WI38 (cell line): ENCODE measurements around the gene PPP1R3C.

ENCODE experiments used
- H3K4me3 ChIP-seq: 2 replicates; pipeline ENCODE4 v1.5.1; 2011; ENCODE audit warnings: low read depth, mild to moderate bottlenecking, control low read depth, low read length
- TF ChIP-seq, protein P1 (sequence below): IDR thresholded peaks from 2 replicates; pipeline ENCODE4 v1.5.1; 2012; ENCODE audit warnings: low read depth, mild to moderate bottlenecking, control low read depth, low read length

The PPP1R3C gene

GRCh38 chr10:91629715-91630549 is 2.9 kb downstream of the PPP1R3C start:
- peak overlapping the region; percentile 39 for H3K4me3 ChIP-seq
- TF ChIP-seq, protein P1, sequence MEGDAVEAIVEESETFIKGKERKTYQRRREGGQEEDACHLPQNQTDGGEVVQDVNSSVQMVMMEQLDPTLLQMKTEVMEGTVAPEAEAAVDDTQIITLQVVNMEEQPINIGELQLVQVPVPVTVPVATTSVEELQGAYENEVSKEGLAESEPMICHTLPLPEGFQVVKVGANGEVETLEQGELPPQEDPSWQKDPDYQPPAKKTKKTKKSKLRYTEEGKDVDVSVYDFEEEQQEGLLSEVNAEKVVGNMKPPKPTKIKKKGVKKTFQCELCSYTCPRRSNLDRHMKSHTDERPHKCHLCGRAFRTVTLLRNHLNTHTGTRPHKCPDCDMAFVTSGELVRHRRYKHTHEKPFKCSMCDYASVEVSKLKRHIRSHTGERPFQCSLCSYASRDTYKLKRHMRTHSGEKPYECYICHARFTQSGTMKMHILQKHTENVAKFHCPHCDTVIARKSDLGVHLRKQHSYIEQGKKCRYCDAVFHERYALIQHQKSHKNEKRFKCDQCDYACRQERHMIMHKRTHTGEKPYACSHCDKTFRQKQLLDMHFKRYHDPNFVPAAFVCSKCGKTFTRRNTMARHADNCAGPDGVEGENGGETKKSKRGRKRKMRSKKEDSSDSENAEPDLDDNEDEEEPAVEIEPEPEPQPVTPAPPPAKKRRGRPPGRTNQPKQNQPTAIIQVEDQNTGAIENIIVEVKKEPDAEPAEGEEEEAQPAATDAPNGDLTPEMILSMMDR: no peak

DNA sequence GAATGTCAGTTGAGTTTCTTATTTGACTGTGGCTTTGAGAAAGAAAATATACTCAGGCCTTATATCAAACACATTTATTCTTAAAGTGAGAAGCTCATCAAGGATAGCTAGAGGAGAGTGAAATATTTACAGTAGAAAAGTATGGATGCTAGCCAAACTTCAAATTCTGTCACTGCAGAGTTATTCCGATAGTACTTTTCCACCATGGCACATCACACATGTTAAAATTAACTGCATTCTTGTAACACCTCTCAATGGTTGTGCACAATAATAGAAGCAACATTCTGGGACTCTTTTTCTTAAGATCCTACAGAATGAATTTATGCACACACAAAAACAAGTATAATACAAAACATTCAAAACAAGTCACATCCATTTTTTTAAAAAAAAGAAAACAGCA is 4.5 kb downstream of the PPP1R3C start:
- no peak overlapping the region for H3K4me3 ChIP-seq

GRCh38 chr10:91627344-91628102 is 5.3 kb downstream of the PPP1R3C start:
- no peak overlapping the region for H3K4me3 ChIP-seq
- TF ChIP-seq, protein P1: no peak

More for the DNA sequence above, 4.5 kb downstream of the PPP1R3C start:
- TF ChIP-seq, protein P1: no peak

DNA sequence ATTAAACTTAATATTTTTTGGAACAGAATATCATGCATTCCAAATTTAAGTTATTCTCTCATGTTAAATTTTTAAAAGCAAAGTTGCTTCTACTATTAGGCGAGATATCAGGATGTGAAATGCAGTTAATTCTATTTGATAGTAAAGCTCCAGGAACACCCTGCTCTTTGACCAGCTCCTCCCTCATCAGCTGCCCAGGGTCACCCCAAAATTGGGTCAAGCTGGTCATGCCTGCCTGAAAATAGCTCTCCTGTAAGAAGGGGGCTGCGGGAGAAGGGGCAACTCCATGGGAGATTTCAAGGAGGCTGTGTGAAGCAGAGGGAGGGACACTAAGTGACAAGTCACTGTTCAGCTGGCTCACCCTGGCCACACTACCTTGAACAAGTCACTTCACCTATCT is 5.9 kb downstream of the PPP1R3C start:
- H3K4me3 ChIP-seq: no peak overlapping the region
- TF ChIP-seq, protein P1: no peak

GRCh38 chr10:91624633-91625032 is 8.2 kb downstream of the PPP1R3C start:
- no peak overlapping the region for H3K4me3 ChIP-seq
- TF ChIP-seq, protein P1: no peak

DNA sequence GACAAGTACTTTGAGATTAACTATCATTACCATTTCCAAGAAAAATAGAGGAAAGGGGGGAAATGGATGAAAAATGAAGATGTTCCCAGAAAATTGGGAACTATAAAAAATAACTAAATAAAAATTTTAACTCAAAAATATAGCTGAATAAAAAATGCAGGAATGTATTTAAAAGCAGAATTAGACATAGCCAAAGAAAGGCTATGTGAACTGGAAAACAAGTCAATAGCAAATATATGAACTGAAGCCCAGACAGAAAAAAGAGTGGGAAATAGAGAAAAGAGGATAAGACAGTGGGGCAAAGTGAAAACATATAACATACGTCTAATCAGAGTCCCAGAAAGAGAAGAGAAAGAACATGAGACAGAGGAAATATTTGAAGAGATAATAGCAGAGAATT is 10.3 kb downstream of the PPP1R3C start:
- H3K4me3 ChIP-seq: no peak overlapping the region
- TF ChIP-seq, protein P1: no peak
